ENCODE measurements around the gene NFE2L1. TPM values are rescaled to one million over a fixed set of nuclear protein-coding genes. Genes with fewer than 3 reads are reported as not detected.

The NFE2L1 gene
- polyA plus RNA-seq, 1 of the 3 experiments (the other 2 are of a cell fraction), result 159 TPM

DNA sequence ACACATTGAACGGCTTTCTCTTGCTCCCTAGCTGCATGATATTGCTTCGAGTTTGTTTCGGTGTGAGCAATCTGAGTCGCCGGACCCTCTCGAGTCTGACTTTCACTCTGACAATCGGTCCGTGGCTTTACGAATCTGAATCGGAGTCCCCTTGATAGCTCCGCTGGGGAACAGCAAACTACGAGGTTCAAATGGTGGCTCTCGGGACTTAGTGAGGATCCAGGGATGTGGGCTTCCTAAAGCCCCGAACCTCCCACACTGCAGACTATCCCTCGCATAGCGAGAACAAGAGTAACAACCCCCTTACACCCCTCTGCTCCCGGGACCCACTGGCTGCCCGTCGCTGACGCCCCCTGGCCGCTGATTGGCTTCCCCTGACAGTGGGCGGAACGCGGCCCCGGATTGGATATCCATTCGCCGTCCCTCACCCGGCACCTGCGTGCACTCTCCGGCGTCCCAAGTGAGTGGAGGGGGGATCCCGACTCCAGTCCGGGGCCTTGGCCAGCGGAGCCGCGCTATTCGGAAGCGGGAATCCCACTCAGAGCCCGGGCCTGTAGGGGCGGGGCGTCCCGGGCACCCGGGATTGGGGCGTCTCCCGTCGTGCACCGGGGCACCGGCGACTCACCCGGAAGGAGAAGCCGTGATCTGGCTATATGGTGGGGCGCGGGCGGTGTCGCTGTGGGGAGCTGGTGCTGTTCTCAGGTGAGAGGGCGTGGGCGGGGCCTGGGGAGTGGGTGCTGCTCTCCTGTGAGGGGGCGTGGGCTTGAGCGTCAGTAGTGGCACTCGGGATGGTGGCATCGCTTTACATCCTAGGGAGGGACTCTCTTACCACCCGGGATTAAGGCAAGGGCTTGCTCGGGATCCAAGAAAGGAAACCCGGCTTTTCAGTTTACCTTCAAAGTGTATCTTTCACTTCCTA, 59.2 kb downstream of the NFE2L1 start, which contains the start of gene SNX11 (continued):
- TF ChIP-seq IRF3 (IDR thresholded peaks at IDR 0.05; ENCODE audit: low read depth, low read length) (no peak; the same call in 1 of the 2 replicates), CHD2 (IDR thresholded peaks at IDR 0.05; ENCODE audit: low read length, partially characterized antibody) (peak; percentile 65), ZBTB33 (IDR thresholded peaks at IDR 0.05; ENCODE audit: borderline replicate concordance, low read depth) (no peak), EP300 (IDR thresholded peaks at IDR 0.05; ENCODE audit: borderline replicate concordance in 1 of 2, low read depth in 1 of 2, low read length in 1 of 2) (no peak), MXI1 (IDR thresholded peaks at IDR 0.05; ENCODE audit: low read depth, low read length) (peak; percentile 79), NFIC (IDR thresholded peaks at IDR 0.05; ENCODE audit: borderline replicate concordance) (no peak), POLR2AphosphoS5 (IDR thresholded peaks at IDR 0.05; ENCODE audit: low read depth, low read length) (peak; percentile 93), TEAD4 (IDR thresholded peaks at IDR 0.05; ENCODE audit: borderline replicate concordance, insufficient read depth) (no peak), TCF12 (IDR thresholded peaks at IDR 0.05) (peak; percentile 39; the same call in 1 of the 2 replicates)
- TF ChIP-seq, protein P1, sequence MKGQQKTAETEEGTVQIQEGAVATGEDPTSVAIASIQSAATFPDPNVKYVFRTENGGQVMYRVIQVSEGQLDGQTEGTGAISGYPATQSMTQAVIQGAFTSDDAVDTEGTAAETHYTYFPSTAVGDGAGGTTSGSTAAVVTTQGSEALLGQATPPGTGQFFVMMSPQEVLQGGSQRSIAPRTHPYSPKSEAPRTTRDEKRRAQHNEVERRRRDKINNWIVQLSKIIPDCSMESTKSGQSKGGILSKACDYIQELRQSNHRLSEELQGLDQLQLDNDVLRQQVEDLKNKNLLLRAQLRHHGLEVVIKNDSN (IDR thresholded peaks at IDR 0.05; ENCODE audit: borderline replicate concordance, low read depth), result no peak

DNA sequence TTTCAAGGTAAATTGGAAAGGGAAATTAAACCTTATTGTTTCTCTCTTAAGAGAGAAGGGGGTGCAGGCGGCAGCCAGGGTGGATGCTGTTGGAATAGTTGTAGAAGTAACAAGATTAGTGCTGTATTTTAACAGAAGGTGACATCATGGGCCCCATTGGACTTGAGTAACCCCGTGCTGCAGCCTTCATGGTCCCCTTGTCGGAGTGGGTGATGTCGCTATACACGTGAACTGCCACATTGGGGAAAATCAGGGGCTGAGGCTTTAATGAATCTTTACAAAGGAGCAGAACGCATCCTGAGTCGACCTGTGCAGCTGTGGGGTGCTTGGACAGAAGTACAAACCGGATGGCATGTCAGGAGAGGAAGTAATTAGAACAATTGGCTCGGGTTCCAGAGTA, 62.6 kb downstream of the NFE2L1 start:
- no peak overlapping the region for H2AFZ ChIP-seq (ENCODE audit: low read depth)
- no peak for DNase-seq
- POLR2A ChIA-PET, result interaction anchor here (0.7 kb wide), 1 partner anchor 374 kb away, joined by 3 read pairs; no protein-coding TSS in a partner anchor
- H3K9me2 ChIP-seq, result no peaks in the 10 kb centered on the region
- H3K9me3 ChIP-seq, result no peaks in the 10 kb centered on the region
- H3F3A ChIP-seq (replicated peaks; ENCODE audit: insufficient read depth), result peaks cover 7% of the 10 kb centered on the region
- WGBS (ENCODE audit: low lambda C conversion rate), result 87% methylated on average over 9 of the region's 9 CpGs
- no peak overlapping the region for H3K27ac ChIP-seq (ENCODE audit: low read depth in 2 of 2, low read length in 1 of 2)
- H3K27me3 ChIP-seq (ENCODE audit: insufficient read depth), result no peaks in the 10 kb centered on the region
- H3K4me2 ChIP-seq, result no peak overlapping the region
- peaks cover 11 to 16% of the 10 kb centered on the region in 2 experiments for H3K36me3 ChIP-seq (replicated peaks in 1 of 2; ENCODE audit: control insufficient read depth in 1 of 2, insufficient read depth in 2 of 2, low read length in 1 of 2)
- H3K4me1 ChIP-seq (ENCODE audit: control insufficient read depth in 1 of 2, insufficient read depth in 2 of 2, low read depth in 1 of 2, low read length in 1 of 2), result peaks cover 4 to 7% of the 10 kb centered on the region in 2 experiments; a peak in 3 of 4 replicates
- H3K79me2 ChIP-seq (ENCODE audit: insufficient read depth), result peaks cover 77% of the 10 kb centered on the region
- H3K9ac ChIP-seq, result no peak overlapping the region
- H3K4me3 ChIP-seq (ENCODE audit: low read depth in 2 of 2, low read length in 1 of 2), result no peak overlapping the region
- CTCF ChIA-PET, result interaction anchor here (1.5 kb wide), 1 partner anchor 84 kb away, joined by 7 read pairs; no protein-coding TSS in a partner anchor
- H4K20me1 ChIP-seq (ENCODE audit: insufficient read depth), result no peaks in the 10 kb centered on the region
- TF ChIP-seq TEAD4 (IDR thresholded peaks at IDR 0.05; ENCODE audit: borderline replicate concordance, insufficient read depth) (no peak), NRF1 (IDR thresholded peaks at IDR 0.05; ENCODE audit: low read depth, low read length) (no peak), MAX (IDR thresholded peaks at IDR 0.05; ENCODE audit: low read depth) (no peak), REST (IDR thresholded peaks at IDR 0.05; ENCODE audit: low read depth, low read length) (no peak), PBX3 (IDR thresholded peaks at IDR 0.05) (no peak), FOXJ3 (CRISPR knock-in tag; IDR thresholded peaks at IDR 0.05) (no peak), GATA2 (CRISPR knock-in tag; IDR thresholded peaks at IDR 0.05) (no peak), RXRA (IDR thresholded peaks at IDR 0.05; ENCODE audit: borderline replicate concordance, low read depth) (no peak), CHD2 (IDR thresholded peaks at IDR 0.05; ENCODE audit: low read length, partially characterized antibody) (no peak)
- TF ChIP-seq, protein P2, sequence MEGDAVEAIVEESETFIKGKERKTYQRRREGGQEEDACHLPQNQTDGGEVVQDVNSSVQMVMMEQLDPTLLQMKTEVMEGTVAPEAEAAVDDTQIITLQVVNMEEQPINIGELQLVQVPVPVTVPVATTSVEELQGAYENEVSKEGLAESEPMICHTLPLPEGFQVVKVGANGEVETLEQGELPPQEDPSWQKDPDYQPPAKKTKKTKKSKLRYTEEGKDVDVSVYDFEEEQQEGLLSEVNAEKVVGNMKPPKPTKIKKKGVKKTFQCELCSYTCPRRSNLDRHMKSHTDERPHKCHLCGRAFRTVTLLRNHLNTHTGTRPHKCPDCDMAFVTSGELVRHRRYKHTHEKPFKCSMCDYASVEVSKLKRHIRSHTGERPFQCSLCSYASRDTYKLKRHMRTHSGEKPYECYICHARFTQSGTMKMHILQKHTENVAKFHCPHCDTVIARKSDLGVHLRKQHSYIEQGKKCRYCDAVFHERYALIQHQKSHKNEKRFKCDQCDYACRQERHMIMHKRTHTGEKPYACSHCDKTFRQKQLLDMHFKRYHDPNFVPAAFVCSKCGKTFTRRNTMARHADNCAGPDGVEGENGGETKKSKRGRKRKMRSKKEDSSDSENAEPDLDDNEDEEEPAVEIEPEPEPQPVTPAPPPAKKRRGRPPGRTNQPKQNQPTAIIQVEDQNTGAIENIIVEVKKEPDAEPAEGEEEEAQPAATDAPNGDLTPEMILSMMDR (IDR thresholded peaks at IDR 0.05), result no peak

Measured in SK-N-SH (cell line).